Epithelial cell of prostate (primary cell): ENCODE data around the gene SH3RF1.

ENCODE experiments used
- DNase-seq: peaks from one replicate; pipeline ENCODE4 v3.0.0-alpha.2; 2011; ENCODE audit warnings: low read depth, low spot score
- H3K27ac ChIP-seq: fragments of 450-650 bp; 2 replicates; pipeline ENCODE4 v1.5.1; 2017; ENCODE audit warnings: mild to moderate bottlenecking

The SH3RF1 gene

GRCh38 chr4:169233691-169234090 lies 37.1 kb downstream of the SH3RF1 start:
- H3K27ac ChIP-seq = peak overlapping the region; percentile 85
- DNase-seq = no peak

GRCh38 chr4:169231647-169232262 lies 39.0 kb downstream of the SH3RF1 start:
- DNase-seq = peak; percentile 83
- H3K27ac ChIP-seq = peak overlapping the region; percentile 85

DNA sequence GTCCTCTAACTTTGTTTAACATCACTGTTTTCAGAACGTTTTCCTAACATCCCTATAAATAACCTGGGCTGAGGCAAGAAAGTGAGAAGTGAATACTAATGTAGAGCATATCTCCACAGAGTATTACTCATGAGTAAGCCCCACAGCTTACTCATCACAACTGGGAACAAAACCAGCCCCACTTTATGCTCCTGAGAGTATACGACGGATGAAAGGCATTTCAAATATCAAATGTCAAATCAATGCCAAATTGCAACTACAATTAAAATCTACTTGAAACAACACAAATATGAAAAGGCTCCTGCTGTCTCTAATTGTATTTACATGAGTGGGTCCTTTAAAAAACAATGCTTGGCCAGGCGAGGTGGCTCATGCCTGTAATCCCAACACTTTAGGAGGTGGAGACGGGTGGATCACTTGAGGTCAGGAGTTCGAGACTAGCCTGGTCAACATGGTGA lies 41.2 kb downstream of the SH3RF1 start:
- peak overlapping the region; percentile 85 for H3K27ac ChIP-seq
- peak; percentile 61 for DNase-seq

DNA sequence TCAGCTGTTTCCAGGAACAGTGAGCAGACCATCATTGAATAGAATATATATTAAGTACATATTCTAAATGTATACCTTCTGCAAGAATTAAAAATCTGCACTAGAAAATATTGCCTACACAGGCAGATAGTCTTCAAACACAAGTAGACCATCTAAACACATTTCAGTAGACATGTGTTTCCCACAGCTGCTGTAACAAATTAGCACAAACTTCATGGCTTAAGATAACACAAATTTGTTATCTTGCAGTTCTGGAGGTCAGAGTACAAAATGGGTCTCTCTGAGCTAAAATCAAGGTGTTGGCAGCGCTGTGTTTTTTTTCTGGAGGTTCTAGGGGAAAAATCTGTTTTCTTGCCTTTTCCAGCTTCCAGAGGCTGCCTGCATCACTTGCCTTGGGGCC lies 42.7 kb downstream of the SH3RF1 start:
- peak overlapping the region; percentile 96 for H3K27ac ChIP-seq

GRCh38 chr4:169226565-169226964 lies 44.2 kb downstream of the SH3RF1 start:
- no peak for DNase-seq
- H3K27ac ChIP-seq = peak overlapping the region; percentile 96

More for the DNA sequence above, 42.7 kb downstream of the SH3RF1 start:
- DNase-seq = no peak

GRCh38 chr4:169225812-169226211 lies 44.9 kb downstream of the SH3RF1 start:
- peak overlapping the region; percentile 96 for H3K27ac ChIP-seq
- peak; percentile 56 for DNase-seq

DNA sequence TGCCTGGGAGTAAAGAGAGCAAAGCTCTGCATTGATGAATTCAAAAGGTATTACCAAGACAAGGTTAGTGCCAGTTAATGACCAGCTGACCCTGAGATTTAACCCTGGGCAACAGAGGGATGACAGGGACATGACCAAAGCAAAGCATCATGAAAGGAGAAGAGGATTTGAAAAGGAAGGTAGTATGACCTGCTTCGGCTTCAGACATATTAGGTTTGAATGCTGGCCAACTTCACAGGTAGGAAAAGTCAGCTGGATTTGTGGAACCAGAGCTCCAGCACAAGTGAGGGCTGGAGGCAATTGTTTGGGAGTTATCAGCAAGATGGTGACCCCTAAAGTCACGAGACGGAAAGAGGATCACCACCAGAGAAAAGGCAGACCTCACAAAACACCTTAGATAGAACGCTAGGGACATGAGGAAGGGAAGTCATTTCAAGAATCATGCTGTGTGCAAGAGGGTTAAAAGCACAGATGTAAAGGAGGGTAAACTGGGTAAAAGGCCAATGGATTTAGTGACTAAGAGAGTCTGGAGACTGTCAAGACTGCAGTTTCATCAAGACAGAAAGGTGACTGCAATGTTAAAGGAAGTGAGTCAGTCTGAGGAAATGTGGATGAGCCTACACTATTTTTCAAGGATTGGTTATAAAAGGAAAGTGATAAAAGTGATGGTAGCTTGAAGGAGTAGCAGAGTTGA lies 45.6 kb downstream of the SH3RF1 start:
- peak; percentile 90 for DNase-seq
- H3K27ac ChIP-seq = peak overlapping the region; percentile 96

DNA sequence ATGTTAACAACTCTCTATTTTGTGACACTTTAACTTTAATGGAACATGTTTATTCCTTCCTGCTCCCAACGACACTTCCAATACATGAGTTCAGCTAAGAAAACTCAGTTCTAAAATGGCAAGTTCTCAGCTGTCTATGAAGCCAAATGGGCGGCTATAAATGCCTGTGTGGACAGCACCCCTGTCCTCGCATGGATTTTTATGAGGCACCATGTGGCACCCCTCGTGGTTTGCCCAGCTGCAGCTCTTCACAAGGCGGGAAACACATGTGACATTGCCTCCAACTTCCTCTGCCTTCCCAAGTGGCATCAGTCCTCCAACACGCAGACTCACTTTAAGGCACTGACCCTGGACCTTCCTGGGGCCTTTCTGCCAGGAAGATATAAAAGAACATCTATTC lies 48.0 kb downstream of the SH3RF1 start:
- H3K27ac ChIP-seq = no peak overlapping the region
- no peak for DNase-seq

- DNase-seq = no peak
- no peak overlapping the region for H3K27ac ChIP-seq
These were observed 49.1 kb downstream of the SH3RF1 start for GRCh38 chr4:169221662-169222061.

DNA sequence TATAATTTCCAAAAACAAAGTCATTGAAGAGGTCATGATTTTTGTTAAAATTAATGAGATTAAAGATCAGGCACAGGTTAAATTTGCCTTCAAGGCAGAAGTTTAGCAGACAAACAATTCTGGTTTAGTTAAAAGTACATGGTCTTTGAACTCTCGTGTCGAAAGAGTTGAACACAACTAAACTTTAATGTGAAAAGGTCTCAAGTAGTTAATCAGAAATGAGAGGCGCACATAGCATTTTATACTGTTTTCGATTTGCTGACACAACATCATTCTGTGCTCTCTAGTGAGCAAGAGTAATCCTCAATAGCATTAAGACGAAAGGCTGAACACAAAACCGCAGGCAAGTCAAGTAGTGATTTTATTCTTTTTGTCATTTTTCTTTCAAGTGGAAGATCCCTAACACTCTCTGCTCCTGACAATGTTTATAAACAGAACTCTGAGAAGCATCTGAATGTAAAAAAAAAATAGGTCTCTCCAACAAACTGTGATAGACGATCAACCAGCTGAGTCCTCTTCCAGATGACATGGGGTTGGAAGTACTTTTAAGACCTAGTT lies 49.8 kb downstream of the SH3RF1 start:
- no peak overlapping the region for H3K27ac ChIP-seq
- DNase-seq = no peak

- DNase-seq = no peak
- no peak overlapping the region for H3K27ac ChIP-seq
These were observed 50.3 kb downstream of the SH3RF1 start for GRCh38 chr4:169220447-169220846.

GRCh38 chr4:169219440-169219839 lies 51.3 kb downstream of the SH3RF1 start:
- H3K27ac ChIP-seq = no peak overlapping the region
- DNase-seq = no peak

DNA sequence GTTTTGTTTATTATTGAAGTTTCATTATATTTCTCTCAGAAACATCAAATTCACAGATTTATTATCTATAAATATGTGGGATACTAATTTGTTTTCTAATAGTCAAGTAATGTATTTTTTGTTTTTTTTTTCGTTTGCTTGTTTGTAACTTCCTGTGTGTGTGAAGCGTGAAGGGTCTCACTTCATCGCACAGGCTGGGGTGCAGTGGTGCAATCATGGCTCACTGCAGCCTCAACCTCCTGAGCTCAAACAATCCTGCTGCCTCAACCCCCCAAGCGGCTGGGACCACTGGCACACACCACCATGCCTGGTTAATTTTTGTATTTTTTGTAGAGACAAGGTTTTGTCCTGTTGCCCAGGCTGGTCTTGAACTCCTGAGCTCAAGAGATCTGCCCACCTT lies 55.1 kb downstream of the SH3RF1 start:
- no peak for DNase-seq
- no peak overlapping the region for H3K27ac ChIP-seq

GRCh38 chr4:169212981-169213380 lies 57.8 kb downstream of the SH3RF1 start:
- no peak for DNase-seq
- H3K27ac ChIP-seq = no peak overlapping the region

GRCh38 chr4:169210504-169211118 lies 60.1 kb downstream of the SH3RF1 start:
- no peak overlapping the region for H3K27ac ChIP-seq
- no peak for DNase-seq

- no peak for DNase-seq
- no peak overlapping the region for H3K27ac ChIP-seq
These were observed 61.3 kb downstream of the SH3RF1 start for GRCh38 chr4:169209388-169209883.

DNA sequence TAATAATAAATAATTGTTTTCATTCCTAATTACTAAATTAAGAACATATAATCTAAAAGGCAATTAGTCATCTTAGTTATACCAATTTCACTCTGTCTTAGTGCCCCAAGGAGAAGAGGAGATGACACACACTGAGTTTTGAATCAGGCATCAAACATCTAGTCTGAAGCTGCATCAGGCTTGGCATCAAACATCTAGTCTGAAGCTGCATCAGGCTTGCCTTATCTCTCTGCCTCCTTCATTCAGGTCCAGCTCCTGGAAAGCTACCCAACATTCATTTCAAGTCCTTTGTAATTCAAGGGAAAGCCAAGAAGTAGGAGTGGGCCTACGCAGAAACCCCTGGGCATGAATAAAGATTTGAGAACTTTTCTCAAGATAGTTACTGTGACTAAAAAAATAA lies 62.2 kb downstream of the SH3RF1 start:
- DNase-seq = no peak
- H3K27ac ChIP-seq = no peak overlapping the region

GRCh38 chr4:169208090-169208455 lies 62.7 kb downstream of the SH3RF1 start:
- no peak for DNase-seq

DNA sequence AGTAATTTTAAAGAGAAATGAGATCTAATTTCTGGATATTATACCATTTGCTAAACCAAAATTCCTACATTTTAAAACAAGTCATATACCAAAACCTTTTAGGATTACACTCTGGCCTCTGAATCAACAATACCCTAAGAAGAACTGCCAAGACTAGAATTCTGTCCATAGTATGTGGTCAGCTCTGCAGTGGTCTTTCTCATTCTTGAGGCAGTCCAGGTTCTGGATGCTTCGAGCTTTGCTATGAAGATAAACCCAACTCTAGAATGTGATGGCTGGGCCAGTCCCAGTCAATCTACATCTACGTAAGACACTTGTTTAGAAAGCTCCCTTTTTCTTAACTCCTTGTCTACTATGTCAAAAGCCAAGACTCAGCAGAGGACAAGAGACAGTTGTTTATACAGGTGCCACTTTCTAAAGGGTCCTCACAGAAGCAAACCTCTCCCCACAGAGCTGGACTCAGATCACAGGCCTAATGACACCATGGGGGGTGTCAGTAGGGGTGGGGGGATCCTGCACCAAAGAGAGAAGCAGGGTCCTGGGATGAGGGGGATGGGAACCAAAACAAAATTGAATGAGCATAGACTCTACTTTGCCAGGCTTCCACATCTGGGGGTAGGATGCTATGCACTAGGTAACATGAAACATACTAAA lies 63.2 kb downstream of the SH3RF1 start:
- no peak overlapping the region for H3K27ac ChIP-seq
- no peak for DNase-seq

More at GRCh38 chr4:169208090-169208455, 62.7 kb downstream of the SH3RF1 start:
- no peak overlapping the region for H3K27ac ChIP-seq

DNA sequence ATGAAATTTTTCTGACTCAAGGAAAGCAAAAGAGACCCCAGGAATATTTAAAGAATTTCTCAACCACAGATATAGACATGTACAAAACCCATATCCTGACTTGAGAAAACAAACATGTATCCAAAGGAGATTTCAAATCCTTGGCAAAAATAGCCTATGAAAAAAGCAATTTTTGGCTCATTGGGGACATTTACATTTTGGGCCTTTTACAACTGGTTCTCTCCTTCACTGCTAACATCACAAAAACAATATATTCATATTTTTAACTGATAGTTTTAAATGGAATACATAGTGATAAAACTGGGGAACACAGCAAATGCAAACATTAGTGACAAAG lies 65.0 kb downstream of the SH3RF1 start:
- no peak overlapping the region for H3K27ac ChIP-seq
- DNase-seq = no peak
